Measurements from ENCODE around the gene TMEM18.
A peak's percentile ranks its signal among the peaks of the same experiment; 100 is the strongest.
"Not testable (repeated sequence)": the region's sequence is repeated elsewhere in the genome, so short reads cannot be mapped to it uniquely, and the experiment has no call there.

TMEM18 gene

DNA sequence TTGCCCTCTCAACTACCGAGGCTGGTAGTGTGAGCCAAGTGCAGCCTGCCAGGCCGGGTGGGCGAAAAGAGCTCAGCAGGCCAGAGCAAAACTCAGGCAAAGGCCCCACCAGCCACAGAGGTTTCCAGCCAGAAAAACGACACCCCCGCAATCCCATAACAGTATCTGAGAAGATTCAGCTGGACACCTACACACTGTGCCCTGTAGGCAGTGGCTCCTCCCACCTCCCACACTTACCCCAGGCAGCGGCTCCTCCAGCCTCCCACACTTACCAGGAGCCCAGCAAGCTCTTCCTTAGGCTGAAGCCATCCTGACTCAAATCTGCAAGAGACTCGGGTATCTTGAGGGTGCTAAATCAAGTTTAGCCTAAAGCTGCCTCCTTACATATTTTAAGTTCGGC is 15.6 kb upstream of the TMEM18 start:
- no peak for DNase-seq

DNA sequence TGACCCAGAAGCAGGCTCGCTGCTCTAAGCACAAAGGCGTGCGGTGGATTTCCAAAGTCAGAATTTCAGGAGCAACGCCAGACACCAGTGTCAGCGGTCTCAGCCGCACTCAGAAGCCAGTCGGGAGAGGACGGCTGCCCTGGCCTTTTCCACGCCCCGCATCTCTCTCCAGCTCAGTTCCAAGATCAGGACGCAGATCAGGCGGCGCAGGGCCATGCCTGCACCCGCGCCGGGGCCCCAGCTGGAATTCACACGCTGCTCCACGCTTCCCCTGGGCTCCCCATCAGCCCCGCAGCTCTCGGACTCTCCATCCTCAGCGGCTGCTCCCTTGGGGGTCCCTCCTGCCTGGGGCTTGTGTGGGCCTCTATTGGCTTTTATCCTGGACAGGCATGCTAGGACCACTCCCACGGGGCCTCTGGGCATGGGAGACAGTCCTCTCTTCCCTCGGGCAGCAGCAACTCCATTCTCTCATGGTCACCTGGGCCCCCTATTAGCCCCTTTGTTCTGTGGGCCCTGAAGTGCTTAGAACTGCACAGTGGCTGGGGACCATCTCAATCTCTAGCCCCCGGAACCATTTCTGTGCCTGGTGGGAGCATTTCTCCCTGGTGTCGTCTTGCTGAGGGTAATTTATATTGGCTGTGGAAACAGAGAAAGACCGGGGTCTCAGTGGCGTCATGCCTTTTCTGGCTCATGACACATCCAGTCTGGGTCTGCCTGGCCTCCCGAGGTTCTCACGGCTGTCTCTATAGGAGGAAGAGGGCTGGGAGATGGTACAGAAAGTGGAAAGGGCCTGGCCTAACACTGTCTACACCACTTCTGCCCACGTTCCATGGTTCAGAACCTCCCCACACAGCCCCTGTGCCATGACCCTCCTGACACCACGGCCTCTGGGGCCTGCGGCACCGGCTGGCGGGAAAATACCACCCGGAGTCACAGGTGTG is 14.9 kb upstream of the TMEM18 start:
- DNase-seq, result no peak

DNA sequence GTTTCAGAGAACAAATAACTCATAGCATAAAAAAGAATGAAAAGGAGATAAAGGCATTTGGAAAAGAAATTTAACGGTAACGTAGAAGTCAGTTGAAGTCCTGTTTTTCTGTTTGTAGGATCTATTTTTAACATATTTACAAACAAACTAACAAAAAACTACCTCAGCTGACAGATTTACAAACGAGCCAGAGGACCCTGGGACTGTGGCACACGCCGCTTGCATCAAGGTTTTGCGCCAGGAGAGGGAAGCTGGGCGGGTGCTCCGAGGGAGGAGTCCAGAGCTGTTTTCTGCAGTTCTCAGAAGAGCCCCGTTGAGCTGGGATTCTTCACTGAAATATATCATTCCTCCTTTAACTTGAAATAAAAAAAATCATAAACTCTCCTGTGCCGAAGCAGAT is 13.6 kb upstream of the TMEM18 start:
- no peak for DNase-seq

GRCh38 chr2:689877-690510 is 12.8 kb upstream of the TMEM18 start:
- no peak for DNase-seq

DNA sequence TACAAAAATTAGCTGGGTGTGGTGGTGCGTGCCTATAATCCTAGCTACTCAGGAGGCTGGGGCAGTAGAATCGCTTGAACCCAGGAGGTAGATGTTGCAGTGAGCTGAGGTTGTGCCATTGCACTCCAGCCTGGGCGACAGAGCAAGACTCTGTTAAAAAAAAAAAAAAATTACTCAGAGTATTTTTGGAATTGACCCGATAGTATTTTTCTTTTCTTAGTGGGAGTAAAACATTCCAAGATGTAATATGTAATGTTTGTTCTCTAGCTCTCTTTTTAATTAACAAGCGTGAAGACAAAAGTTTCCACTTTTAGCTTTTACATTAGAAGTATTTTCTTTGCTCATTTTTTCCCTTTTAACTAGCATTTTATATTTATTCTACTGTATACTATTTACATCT is 12.0 kb upstream of the TMEM18 start:
- DNase-seq, result no peak

DNA sequence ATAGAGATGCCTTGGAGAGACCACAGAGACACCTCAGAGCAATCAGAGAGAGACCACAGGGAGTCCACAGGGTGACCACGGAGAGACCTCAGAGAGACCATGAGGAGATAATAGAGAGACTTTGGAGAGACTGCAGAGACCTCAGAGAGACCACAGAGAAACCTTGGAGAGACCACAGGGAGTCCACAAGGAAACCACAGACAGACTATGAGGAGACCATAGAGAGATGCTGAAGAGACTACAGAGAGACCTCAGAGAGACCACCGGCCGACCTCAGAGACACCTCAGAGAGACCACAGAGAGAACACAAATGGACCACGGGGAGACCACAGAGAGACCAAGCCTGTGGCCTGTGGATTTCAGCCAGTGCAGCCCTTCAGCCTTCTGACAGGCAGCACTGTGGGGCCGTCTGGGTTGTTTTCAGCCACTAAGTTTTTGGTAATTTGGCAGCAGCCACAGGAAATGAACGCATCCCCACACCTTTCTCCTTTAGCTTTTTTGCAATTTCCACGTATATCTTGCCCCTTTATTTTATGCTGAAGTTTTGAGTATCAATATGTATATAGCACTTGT is 11.4 kb upstream of the TMEM18 start:
- no peak for DNase-seq

DNA sequence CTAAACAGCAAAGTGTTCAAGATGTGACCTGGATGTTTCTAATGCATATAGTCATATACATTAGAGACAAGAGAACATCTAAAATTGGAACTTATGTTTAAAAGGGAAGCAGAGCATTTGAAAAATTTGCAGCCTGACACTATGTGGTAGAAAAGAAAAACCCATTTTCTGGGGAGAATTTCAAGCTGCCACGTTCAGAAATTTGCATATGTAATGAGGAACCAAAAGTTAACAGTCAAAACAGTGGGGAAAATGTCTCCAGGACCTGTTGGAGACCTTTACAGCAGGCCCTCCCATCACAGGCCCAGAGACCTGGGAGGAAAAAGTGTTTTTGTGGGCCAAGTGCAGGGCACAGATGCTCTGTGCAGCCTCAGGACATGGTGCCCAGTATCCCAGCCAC is 8.2 kb upstream of the TMEM18 start:
- no peak for DNase-seq

GRCh38 chr2:684913-685312 is 7.7 kb upstream of the TMEM18 start:
- DNase-seq, result not testable (repeated sequence)

- no peak for DNase-seq
Measured at GRCh38 chr2:682226-682625, 5.0 kb upstream of the TMEM18 start.

- DNase-seq, result no peak
Measured at GRCh38 chr2:681312-681711, 4.1 kb upstream of the TMEM18 start.

- no peak for DNase-seq
Measured at GRCh38 chr2:680496-680895, 3.3 kb upstream of the TMEM18 start.

DNA sequence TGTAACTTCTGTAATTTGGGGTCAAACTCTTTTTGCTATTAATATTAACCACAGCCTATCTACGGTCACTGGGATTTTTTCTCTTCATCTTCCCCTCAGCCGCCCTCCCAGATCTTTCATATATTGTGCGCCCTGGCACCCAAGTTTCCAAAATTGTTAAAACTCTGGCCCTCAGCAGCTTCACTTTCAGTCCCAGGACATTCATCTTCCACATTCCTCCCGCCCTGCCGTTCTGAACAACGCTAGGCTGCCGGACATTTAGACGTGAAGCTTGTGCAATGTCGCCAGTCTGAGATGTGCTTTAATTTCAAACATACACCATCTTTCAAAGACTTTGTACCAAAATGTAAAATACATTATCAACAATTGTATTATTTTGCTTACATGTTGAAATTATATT is 1.8 kb upstream of the TMEM18 start:
- DNase-seq, result no peak

DNA sequence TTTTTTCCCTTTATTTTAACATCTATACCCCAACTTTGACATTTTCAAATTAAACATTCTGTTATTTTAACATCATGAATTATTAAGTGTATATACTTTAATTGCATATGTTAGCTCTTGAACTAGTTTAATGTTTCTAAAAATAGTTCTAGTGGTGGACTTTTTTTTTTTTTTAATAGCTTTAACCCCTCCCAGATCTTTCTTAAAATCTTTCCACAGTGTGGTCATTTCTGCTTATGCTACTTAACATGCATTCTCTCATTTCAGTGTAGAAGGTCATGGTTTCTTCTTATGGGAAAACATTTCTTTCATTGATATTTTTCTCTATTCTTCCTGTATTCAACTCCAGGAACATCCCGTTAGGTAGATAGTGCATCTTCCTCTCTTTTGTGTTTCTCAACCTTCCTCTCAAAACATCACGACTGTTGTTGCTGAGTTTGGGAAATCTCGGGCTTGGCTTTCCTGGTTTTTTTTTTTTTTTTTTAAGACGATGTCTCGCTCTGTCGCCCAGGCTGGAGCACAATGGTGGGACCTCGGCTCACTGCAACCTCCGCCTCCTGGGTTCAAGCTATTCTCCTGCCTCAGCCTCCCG is 849 bp upstream of the TMEM18 start:
- peak in 1 of 2 experiments; percentile 7 for DNase-seq

DNA sequence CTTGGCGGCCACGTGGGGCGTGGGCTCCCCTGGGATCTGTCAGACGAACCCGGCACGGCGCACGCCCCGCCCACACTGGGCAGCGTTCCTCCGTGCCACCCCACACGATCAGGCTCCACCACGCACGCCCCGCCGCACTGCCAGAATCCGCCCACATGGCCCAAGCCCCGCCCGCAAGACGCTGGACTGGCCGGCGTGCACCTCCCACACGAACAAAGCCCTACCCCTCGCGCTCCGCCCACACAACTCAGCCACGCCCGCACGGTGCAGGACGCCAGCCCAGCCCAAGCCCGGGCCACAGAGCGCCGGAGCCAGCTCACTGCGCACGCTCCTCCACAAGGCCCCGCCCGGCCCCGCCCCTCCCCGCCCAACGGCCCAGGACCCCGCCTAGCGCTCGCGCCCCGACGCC is 555 bp downstream of the TMEM18 start:
- DNase-seq, result peak; percentile 89 to 92

- DNase-seq, result no peak
Measured at GRCh38 chr2:675982-676646, 1.1 kb downstream of the TMEM18 start.

- DNase-seq, result no peak
Measured at GRCh38 chr2:675460-675859, 1.7 kb downstream of the TMEM18 start.

GRCh38 chr2:675051-675450 is 2.2 kb downstream of the TMEM18 start:
- no peak for DNase-seq

GRCh38 chr2:674321-674985 is 2.8 kb downstream of the TMEM18 start:
- no peak for DNase-seq

GRCh38 chr2:673615-674320 is 3.4 kb downstream of the TMEM18 start:
- DNase-seq, result no peak

- DNase-seq, result no peak
Measured at GRCh38 chr2:673016-673415, 4.2 kb downstream of the TMEM18 start.

GRCh38 chr2:672606-672905 is 4.7 kb downstream of the TMEM18 start:
- DNase-seq, result no peak
